Activated CD4-positive, alpha-beta T cell treated with anti-CD3 and anti-CD28 coated beads, Interleukin-2, amount 50 U/mL, for 24 hours (primary cell): ENCODE data around the gene GJB5.
"Not testable (repeated sequence)": the region's sequence is repeated elsewhere in the genome, so short reads cannot be mapped to it uniquely, and the experiment has no call there.

Experiments used
- DNase-seq, 2 donors: peaks; one replicate each; pipeline ENCODE4 v3.0.0-alpha.2; 2020; ENCODE audit warnings: low read depth in 1 of 2, low spot score in 1 of 2

The GJB5 gene

GRCh38 chr1:34754964-34755637 lies at the start of gene GJB5:
GJB5 (plus strand) TSS chr1:34755047; CDS start chr1:34757331, 2,284 bp downstream.
- DNase-seq = no peak

DNA sequence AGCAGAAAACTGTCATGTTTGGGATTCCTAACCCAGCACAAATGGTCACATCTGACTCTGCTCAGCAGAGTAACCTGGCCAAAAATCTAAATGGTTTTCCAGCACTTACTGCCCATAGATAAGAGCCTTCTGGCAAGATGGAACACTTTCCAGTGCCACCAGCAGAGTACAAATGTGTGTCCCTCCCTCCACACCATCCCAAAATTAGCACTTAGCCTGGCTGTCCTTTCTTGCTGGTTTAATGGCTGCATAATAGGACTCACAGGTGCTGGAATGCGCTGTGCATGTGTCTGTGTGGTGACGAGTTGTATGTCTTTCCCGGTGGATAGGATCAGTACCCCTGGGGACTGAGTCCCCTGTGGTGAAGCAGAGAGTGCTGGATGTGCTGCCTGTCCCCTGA lies 49.8 kb upstream of the GJB5 start:
- no peak for DNase-seq

DNA sequence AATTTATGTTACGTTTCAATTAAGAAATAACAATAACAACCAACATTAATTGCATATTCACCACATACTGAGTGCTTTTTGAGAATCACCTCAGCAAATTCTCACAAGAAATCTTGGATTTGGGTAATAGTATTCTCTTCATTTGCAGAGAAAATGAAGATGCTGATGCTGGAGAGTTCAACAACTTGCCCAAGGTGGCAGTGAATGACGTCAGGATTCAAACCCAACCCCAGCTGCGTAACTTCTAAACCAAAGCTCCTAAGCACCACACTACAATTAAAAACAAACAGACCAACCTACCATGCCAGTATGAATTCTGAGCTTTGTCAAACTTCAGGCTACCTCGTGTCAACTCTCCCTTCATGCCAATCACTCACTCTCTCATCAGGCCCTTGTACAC lies 46.7 kb upstream of the GJB5 start:
- DNase-seq = no peak

- DNase-seq = no peak
Observed at GRCh38 chr1:34709547-34709946, 45.3 kb upstream of the GJB5 start.

DNA sequence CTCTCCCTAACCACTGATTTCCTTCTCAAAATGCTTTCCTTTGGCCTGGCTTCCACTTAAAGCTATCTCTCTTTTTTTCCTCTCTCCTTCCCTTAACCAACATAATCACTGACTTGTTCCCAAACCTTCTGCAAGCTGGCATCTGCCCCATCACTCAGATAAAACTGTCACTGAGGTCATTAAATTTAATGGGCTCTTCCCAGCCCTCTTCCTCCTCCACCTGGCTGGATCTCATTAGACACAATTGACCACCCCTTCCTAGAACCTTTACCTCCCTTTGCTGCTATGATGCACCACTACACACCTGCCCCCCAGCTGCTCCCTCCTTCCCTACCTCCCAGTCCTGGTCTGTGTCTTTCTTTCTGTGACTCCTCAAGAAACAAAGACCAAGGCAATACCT lies 44.0 kb upstream of the GJB5 start:
- DNase-seq = no peak

GRCh38 chr1:34711485-34711884 lies 43.4 kb upstream of the GJB5 start:
- no peak for DNase-seq

GRCh38 chr1:34712007-34712688 lies 42.7 kb upstream of the GJB5 start:
- DNase-seq = no peak

DNA sequence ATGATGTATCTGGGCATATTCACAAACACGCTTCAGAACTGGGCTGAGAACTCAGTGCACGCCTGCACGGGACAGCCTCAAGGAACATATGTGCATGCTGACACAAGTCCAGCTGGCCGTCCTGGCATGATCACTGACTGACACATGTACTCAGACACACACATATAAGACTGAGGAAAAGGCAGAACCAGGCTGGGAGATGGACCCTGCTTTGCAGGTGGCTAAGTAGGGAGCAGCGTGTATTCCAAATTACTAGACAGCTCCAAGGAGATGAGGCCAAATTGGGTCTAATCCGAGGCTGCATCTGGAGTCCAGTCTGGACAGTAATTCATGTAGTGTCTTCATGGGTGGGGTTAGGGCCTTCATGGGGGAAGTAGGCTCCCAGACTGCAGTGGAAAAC lies 41.4 kb upstream of the GJB5 start:
- no peak for DNase-seq

DNA sequence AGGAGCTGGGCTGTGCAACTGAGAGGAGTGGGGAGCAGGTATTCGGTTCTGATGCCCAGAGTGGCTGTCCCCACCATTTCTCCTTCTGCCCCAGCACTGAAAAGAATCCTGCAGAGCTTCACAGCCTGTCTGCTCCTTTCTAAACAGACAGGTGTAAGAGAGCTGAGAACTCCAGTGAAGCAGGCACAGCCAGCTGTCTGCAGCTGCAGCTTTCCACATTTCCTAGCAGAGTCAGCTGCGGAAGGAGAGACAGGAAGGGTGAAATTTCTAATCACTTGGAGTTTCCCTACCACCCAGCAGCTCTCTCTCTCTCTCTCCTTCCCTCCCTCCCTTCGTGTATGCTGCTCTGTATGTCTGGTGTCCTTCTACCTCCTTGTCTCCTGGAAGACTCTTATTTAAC lies 40.5 kb upstream of the GJB5 start:
- no peak for DNase-seq

GRCh38 chr1:34715139-34715538 lies 39.7 kb upstream of the GJB5 start:
- DNase-seq = no peak

GRCh38 chr1:34721241-34721640 lies 33.6 kb upstream of the GJB5 start:
- DNase-seq = no peak

DNA sequence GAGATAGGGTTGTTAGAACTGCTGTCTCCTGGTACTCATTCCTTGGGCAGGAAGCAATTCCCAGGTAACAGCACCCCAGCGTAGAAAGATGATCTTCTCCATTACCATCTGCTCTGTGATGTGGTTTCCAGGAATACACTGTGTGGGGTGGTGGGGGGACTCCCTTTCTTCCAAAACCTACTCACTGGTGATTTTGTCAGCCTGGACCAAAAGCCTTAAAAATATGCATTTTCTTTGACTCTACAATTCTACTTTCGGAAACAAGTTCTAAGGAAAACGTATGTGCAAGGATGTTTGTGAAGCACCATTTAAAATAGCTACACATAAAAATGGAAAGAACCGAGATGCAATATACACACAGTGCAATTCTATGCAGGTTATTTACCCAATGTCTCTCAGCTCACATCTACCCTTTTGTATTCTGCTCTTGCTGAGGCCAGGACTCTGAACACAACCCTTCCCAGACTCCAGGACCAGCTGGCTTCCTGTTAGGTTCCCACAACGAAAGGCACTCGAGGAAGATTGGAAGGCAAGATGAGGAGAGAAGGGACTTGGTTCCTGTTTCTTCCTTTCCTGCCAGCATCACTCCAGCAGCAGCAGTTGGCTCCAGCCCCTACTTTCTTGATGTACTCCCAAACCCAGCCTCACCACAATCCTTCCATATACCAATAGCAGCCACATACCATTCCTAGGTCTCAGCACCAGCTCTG lies 33.0 kb upstream of the GJB5 start:
- DNase-seq = no peak

GRCh38 chr1:34726861-34727260 lies 28.0 kb upstream of the GJB5 start:
- DNase-seq = no peak

GRCh38 chr1:34730485-34730884 lies 24.4 kb upstream of the GJB5 start:
- DNase-seq = no peak

- DNase-seq = not testable (repeated sequence)
Observed at GRCh38 chr1:34732831-34733230, 22.0 kb upstream of the GJB5 start.

DNA sequence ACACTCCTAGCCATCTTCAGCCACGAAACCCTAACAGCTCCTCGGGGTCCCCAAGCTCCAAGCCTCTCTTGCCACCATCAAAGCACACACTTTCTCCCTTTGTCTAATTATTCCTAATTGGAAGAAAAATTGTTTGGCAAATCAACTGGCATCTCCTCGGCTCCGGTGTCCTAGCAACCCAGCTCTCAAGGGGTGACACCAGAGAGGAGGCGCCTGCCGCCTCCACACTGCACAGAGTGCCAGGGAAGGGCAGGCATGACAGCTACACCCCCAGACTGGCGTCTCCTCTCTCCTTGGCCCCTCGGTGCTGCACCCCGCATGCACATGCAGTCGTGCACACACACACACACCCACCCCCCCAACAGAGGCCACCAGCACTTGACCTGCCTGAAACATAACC lies 18.2 kb upstream of the GJB5 start:
- DNase-seq = no peak

GRCh38 chr1:34737236-34737635 lies 17.6 kb upstream of the GJB5 start:
- DNase-seq = not testable (repeated sequence)

DNA sequence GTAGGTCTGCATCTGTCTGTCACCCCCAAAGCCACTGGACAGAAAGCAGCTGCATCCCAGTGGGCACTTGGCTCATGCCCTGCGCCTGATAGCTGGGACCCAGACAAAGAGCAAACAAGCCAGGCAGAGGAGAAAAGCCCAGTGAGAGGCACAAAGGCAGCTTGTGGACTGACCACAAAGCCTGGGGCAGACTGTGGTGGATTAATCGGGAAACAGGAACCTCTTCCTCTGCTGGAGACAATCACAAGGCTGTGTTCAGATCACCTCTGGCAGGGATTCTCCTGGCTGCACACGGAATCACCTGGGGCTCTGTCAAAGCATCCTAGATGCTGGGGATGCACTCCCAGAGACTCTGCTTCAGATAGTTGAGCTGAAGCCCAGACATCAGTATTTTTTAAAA lies 15.2 kb upstream of the GJB5 start:
- DNase-seq = no peak

GRCh38 chr1:34740161-34740868 lies 14.5 kb upstream of the GJB5 start:
- no peak for DNase-seq

DNA sequence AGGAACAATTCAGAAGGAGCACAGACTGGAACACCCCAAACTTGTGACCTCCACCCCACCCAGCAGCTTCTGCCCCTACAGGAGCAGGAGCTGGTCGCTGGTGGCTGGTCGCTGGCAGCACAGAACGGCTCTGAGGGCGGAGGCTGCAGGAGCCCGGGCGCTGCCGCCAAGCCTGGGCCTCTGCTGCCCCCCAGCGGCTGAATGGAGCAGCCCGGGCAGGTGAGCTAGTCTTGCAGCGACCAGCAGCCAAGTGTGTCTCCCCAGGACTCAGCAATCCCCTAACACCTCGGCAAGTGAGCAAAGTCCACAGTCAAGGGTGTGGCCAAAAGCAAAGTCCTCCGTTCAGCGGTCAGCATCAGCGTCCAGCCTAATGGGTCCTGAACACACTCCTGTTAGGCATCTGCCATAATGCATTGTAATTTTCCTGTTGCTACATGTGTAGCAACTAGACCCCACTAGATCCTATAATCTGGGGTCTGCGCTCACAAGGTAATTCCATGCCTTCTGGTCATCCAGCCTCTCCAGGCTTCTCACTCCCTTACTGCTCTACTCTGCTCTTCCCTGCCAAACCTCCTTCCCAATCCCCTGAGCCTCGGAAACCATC lies 12.1 kb upstream of the GJB5 start:
- DNase-seq = peak; percentile 66 to 70

GRCh38 chr1:34743775-34744174 lies 11.1 kb upstream of the GJB5 start:
- DNase-seq = no peak
